Fibroblast of the aortic adventitia (primary cell): Measurements from ENCODE around the gene UBALD1. TPM values are rescaled to one million over a fixed set of nuclear protein-coding genes. Genes with fewer than 3 reads are reported as not detected.

Experiments used
- DNase-seq: peaks from one replicate; pipeline ENCODE4 v3.0.0-alpha.2; 2010; ENCODE audit warnings: low read depth
- H3K4me3 ChIP-seq: 2 replicates; pipeline ENCODE4 v1.5.1; 2011; ENCODE audit warnings: low read depth, mild to moderate bottlenecking, control low read depth, low read length, moderate library complexity
- total RNA-seq: library from RNA; depleted of rRNA; stranded (reverse); fragments of >200 nt; gene quantifications from 2 replicates; pipeline ENCODE4 v1.2.3, GENCODE V29; 2012; ENCODE audit warnings: low replicate concordance
- TF ChIP-seq, protein P1 (sequence below): IDR thresholded peaks from 2 replicates; pipeline ENCODE4 v1.5.1; 2011; ENCODE audit warnings: mild to moderate bottlenecking, low read length, control low read depth, inconsistent platforms; ENCODE audit not compliant: insufficient read depth

The UBALD1 gene
- total RNA-seq, 1 donor = 5.2 TPM

GRCh38 chr16:4610011-4611005 lies 4.4 kb downstream of the UBALD1 start:
- H3K4me3 ChIP-seq = no peak overlapping the region
- TF ChIP-seq, protein P1, sequence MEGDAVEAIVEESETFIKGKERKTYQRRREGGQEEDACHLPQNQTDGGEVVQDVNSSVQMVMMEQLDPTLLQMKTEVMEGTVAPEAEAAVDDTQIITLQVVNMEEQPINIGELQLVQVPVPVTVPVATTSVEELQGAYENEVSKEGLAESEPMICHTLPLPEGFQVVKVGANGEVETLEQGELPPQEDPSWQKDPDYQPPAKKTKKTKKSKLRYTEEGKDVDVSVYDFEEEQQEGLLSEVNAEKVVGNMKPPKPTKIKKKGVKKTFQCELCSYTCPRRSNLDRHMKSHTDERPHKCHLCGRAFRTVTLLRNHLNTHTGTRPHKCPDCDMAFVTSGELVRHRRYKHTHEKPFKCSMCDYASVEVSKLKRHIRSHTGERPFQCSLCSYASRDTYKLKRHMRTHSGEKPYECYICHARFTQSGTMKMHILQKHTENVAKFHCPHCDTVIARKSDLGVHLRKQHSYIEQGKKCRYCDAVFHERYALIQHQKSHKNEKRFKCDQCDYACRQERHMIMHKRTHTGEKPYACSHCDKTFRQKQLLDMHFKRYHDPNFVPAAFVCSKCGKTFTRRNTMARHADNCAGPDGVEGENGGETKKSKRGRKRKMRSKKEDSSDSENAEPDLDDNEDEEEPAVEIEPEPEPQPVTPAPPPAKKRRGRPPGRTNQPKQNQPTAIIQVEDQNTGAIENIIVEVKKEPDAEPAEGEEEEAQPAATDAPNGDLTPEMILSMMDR = no peak
- DNase-seq = no peak

DNA sequence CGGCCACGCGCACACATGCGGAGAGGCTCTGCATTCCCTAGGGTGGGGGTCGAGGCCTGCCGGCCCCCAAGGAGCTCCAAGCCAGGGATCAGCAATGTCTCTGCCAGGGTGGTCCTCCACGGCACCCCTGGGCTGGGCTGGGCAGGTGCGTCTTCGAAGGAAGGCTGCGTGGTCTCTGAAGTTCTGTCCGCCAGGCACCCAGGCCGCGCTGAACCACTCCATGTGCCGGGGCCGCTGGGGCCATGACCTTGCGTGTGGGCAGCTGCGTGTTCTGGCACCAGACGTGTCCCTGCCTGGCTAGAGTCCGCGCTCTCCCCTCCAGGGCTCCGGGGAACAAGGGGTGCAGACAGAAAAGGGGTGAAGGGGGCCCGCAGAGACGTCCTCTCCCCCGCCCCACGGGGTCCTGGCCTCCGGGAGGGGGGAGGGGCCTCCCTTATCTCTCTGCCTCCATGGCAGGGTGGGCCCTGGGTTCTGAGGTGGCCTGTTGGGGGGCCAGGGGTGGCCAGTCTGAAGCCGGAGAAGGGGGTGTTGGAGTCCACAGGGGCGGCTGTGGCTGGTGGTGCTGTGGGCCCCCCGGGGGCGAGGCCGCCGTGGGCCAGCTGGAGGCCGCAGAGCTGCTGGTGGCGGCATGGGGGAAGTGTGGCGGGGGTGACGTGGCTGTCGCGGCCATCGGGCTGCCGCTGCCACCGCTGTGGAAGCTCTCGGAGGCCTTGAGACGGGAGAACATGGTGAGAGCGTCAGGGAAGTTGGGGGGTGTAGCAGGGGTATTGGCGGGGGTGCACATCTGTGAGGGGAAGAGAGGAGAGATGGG lies 5.3 kb downstream of the UBALD1 start:
- DNase-seq = no peak
- TF ChIP-seq, protein P1 = no peak
- H3K4me3 ChIP-seq = no peak overlapping the region

- TF ChIP-seq, protein P1 = no peak
- H3K4me3 ChIP-seq = no peak overlapping the region
- no peak for DNase-seq
Observed at GRCh38 chr16:4608704-4608980, 6.0 kb downstream of the UBALD1 start.

DNA sequence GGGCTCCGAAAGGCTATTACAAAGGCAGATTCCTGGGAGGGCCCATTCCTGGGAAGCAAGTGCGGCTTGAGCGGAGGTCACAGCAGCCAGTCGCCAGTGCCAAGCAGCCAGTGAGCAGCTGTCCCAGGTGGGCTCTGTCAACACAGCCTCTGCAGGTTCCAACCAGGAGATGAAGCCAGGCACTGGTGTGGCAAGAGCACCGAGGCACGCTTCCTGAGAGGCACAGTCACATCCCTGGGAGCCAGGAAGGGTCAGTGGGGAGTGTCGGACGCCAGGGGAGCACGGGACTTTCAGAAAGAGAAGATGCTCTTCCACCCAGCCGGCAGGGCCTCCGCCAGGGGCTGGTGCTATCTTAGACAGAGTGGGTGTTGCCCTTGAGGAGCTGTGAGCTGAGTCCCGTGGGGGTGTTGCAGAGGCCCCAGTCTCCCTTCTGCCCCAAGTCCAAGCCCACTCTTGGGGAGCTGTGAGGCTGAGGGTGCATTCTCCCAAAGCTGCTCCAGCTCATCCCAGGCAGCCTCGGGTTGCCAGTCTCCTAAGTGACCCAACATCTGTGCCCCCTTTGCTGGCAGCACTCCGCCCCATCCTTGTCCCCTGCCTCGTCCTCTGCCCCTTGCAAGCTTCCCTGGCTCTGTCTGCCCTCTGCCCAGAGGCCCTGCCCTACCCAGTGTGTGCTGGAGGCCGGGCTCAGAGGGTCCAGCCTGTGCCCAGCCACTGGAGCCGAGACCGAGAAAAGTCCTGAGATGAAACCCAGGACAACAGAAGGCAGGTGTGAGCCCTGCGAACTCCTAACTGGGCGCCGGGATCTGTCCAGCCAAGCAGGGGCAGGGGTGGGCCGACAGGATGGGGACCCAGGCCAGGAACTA lies 6.6 kb downstream of the UBALD1 start:
- TF ChIP-seq, protein P1 = no peak
- no peak for DNase-seq
- H3K4me3 ChIP-seq = no peak overlapping the region

- H3K4me3 ChIP-seq = no peak overlapping the region
- TF ChIP-seq, protein P1 = no peak
- no peak for DNase-seq
Observed at GRCh38 chr16:4606354-4606753, 8.3 kb downstream of the UBALD1 start.

GRCh38 chr16:4604401-4604800 lies 10.3 kb downstream of the UBALD1 start:
- H3K4me3 ChIP-seq = no peak overlapping the region
- TF ChIP-seq, protein P1 = no peak
- no peak for DNase-seq
